Stimulated activated CD8-positive, alpha-beta memory T cell treated with anti-CD3 and anti-CD28 coated beads, Interleukin-15, amount 100 ng/mL, for 1 hour (primary cell): Measurements from ENCODE around the gene PLEKHA7.

Source experiments
- DNase-seq: peaks from one replicate; pipeline ENCODE4 v3.0.0-alpha.2; 2020; ENCODE audit warnings: low read depth

The PLEKHA7 gene

DNA sequence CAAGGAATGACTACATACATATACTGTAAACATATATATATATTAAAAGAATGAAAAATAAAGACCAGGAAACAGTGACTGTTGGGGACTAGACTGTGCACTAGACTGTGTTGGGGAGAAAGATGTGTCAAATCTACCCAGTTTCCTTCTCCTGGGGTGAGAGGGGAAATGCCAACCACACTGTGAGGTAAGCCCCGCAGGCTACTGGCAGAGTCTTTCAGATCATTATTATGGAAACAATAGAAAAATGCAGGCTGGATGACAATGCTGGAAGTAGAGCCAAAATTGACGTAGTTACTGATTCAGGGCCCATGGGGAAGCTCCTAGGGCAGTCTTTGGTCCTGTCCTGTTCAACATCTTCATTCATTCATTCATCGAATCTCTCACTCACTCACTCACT lies 174.4 kb downstream of the PLEKHA7 start:
- DNase-seq: no peak

DNA sequence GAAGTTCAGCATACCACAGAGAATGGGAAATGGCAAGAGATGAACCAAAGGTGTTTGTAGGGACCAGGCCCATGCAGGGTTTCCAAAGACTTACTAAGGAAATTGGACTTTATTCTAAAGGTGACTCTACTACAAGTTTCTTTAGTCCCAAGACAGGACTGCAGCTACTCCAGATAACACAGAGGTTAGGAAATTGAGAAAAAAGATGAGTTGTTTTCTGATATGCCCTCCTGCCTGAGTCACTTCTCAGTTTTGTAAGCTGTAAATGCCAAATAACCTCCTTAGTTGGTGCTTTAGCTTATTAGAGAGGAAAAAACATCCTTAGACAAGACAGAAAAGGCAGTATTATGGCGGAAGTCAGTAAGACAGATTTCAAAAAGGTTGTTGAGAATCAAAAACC lies 179.8 kb downstream of the PLEKHA7 start:
- no peak for DNase-seq

DNA sequence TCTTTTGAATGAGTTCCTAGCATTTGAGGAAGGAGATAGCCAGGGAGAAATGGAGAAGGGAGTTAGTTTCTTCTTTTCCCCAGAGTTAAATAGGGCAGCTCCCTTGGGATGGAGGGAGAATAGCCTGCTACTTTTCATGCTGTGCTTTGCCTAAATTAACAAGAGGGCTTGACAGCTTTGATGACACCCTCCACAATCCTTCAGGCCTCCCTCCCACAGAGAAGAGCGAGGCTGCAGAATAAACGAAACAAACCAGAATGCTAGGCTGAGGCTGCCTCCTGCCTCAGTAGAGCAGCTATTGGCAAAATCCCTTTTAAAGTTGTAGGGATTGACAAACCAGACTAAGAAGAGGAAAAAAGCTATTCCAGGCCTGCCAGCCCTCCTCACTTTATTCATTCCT lies 181.2 kb downstream of the PLEKHA7 start:
- DNase-seq: no peak

DNA sequence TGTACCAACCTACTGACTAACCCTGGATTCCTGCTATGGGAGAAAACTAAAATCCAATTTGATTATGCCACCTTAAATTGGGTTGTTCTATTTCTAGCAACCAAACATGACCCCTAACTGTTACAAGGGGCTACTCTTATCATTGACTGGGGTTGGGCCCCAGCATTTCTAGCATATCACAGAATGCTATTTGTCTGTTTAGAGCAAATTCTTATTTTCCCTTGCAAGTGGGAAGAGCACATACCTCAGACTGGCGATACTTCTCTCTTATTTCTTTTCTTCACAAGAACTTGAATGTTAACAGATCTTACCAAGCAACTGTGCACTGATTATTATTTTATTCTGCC lies 182.0 kb downstream of the PLEKHA7 start:
- no peak for DNase-seq

DNA sequence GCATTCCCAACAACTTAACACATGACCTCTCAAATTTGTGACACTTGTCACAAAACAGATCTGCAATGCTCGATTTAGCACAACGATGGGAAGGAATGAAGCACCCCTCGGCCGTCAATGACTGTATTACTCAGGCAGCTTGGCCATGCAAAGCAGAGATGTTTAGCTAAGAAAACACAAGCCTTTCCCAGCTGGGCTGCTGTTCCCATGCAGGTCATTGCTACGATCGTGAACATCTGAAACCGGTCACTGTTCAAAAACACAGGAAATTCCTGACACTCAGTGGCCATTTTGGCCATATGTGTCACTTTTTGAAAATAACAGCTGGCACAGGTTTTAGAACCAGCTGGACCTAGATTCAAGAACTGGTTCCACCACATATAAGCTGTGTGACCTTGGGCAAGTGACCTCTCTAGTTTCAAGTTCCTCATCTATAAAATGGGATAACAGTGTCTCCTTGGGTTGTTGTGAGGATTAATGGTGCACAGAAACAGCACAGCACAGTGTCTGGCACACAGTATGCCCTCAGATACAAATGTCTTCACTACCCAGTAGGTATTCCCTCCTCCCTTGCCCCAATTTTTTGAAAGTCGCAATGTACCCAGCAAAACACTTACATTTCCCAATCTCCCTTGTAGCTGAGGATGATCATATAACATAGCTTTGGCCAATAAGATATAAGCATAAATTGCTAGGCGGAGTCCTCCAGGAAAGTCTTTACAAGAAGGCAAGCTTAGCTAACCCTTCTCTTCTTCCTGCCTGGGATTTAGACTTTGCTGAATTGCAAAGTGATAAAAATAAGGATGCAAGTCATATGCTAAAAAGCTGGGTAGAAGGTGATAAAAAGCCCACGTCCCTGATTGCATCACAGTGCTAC lies 182.7 kb downstream of the PLEKHA7 start:
- no peak for DNase-seq

DNA sequence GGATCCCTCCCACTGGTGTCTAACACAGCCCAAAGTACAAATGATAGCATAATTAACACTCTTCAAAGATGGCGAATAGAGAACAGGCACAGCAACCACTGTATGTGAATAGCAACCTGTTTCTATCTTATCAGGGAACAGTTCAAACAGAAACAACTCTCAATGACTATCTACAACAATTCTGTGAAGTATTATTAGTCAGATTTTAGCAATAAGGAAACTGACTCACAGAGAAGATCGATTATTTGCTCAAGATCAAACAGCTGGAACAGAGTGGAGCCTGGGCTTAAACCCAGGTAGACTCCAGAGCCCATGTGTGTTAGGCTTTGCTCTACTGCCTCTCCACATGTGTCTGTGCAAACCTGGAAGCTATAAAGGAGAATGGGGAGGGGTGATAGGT lies 187.1 kb downstream of the PLEKHA7 start:
- DNase-seq: no peak

DNA sequence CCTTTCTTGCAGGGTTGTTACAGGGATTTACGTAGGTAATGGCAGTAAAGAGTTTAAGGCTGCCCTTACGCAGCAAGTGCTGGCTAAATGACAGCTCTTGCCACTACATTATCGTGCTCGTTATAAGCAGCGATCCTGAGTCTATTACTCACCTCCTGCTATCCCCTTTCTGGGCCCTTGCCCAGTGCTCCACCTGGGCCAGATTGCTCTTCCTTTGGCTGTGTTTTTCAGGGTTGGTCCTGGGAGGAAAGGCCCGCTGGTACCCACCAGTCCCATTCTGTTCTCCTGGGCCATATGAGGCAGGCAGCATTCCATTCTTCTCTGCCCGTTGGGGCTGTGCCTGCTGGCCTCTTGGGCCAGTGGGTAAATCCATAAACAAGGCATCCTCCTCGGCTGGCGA lies 188.2 kb downstream of the PLEKHA7 start:
- no peak for DNase-seq

DNA sequence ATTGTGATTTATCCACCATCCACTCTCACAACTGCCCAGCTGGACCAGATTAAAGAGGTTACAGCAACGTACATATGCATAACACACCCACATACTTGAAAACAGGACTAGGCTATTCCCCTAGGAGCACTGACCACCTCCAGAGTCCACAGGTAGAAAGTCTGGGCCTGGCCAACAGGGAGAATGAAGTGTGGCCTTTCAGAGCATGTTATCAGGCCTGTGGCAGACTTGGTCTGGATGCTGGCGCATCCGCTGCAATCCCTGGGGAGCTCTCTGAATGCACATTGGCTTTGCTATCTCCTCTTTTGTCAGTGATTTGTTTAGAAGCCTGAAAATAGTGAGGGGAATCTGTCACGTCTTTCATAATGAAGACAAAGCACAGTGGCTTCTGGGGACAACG lies 189.1 kb downstream of the PLEKHA7 start:
- no peak for DNase-seq

DNA sequence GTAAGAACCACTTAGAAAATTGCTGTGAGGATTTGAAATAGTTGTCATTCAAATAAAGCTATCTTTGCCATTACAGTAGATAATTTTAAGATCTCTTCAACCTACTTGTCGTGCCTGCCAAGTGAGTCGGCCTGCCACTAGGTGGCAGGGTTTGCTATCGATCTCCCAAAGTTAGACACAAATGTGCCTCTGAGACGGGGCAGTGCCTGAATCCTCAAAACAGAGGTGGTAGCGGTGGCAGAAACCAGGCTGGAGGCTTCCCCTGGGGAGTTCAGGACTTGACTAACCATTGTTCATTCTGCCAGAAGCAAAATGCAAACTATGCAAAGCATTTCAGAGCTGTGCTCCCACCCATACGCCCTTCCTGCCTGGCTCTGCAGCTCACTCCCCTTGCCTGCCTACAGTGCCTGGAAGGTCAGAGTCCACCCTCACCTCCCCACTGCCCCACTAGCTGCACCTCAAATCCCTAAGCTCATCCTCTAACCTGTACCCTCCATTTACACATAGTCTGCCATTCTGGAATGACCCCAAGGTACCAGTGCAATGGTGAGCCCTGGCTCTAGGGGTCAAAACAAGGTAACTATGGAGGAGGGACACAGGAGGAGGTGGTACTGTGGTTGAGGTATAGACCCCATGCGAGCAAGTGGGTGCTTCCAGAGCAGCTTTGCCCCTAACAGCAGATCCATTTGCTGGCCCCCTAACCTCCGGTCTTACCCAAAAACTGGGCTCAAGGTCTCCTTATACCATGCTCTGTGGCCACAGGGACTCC lies 193.7 kb downstream of the PLEKHA7 start:
- DNase-seq: peak; percentile 30

DNA sequence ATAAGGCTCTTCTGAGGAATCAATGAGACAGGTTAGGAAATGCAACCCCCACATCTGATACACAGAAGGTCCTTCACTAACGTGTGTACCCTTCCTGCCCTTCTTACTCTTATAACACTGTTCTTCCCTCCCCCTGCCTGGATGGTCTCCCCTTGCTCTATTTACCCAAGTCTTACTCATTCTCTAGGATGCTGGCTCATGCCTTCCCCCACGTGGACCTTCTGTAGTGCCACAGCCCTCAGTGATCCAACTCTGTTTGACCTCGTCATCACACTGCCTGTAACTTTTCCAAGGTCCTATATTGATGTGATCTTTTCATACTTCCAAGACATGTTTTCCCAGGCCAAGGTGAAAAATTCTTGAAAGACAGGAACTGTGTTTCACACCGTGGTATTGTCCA lies 195.9 kb downstream of the PLEKHA7 start:
- DNase-seq: no peak

DNA sequence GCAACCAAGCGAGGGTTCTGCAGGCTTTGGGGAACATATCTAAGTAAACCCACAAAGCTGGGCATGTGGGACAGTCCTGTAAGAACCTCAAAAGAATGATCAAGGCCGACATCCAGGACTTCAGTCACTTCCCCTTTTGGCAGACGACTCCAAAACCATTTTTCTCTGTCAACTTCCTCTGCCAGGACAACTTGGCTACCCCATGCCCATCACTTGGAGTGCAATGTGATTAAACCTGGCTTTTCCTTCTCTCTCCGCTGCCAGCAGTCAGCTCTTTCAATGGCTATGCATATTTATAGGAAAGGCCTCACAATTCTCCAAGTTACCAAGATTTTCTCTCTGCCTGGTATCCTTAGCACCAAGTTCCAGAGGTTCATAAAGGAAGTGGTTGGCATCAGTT lies 196.9 kb downstream of the PLEKHA7 start:
- no peak for DNase-seq

DNA sequence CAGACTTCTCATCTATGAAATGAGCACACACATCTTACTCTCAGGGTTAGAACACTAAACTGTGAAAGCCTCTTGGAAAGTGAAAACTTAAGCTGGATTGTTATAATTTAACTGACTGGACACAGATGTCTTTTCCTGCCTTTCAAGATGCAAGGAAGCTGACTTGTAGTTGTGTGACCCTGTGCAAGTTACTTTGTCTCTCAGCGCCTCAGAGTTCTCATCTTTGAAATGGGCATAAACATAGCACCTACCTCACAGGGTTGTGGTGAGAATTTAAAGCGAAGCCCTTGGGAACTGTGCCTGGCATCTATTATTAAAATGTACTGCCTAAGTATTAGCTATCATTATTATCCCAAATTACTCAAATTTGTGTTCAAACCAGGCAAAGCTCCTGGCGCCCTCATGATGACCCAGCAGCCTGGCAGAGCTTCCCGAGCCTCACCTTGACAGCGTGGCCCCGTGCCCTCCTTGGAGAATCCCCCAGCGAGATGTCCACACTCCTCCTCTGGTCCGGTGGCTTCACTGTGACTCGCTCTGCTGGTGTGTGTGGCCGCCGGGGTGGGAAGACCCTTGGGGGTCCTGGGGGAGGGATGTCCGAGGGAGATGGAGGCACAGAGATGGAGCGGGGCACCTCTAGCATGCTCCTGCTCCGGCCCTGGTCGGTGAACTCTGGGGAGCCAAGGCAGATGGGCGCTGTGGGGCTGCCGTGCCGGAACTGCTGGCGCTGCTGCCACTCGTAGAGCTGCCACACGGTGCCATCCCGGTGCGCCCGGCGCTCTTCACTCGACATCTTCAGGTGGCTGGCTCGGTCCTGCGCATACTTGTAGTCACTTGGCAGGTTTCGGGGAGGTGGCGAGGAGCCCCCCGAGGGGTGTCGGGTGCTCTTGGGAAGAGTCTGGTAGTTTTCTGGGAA lies 197.6 kb downstream of the PLEKHA7 start:
- no peak for DNase-seq

DNA sequence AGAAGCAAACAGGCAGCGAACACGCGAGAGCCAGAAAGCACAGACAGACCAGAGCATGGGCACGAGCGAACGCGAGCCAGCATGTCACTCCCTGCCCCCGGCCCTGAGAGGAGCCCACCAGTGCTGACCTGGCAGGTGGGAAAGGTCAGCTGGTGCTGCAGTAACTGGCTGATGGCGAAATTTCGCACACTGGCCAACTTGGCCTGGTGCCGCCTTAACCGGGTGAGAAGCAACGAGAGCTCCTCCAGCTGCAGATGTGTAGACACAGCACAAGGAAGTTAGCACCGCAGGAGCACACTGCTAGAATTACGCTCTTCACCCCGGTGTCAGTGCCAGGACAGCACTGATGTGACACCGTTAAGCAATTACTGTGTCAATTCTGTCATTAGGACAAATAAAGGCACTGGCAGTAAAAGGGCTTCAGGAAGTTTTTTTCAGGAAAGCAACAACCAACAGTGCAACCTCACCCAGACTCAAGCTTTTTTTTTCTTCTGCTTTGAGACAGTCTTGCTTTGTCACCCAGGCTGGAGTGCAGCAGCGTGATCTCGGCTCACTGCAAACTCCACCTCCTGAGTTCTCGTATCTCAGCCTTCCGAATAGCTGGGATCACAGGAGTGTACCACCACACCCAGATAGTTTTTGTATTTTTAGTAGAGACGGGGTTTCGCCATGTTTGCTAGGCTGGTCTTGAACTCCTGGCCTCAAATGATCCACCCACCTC lies 199.0 kb downstream of the PLEKHA7 start:
- DNase-seq: no peak

DNA sequence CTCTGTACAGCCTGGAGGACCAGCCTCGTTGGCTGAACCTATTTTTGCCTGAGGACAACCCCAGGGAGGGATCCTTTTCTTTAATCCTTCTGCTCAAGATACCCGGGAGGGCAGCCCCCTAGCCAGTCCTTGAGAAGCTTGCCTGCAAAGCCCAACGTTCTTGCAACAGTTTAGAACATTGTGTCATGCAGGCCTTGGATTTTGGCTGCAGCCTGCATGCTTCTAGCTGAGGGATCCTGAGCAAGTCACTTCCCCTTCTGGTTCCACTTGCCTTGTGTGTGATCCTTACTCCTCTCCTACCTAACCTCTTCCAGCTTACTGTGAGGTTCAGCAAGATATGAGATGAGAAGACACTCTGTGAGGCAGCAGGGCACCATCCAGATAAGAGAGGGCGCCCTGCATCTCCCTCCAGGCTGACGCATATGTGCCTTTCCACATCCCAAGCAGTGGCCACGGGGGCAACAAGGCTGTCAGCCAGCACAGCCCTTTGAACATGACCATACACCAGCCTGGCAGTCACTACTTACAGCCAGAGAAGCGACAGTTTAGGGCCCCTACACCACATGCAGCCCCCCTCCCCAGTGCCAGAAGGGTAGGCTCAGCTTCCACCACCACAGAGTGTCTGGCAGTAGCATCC lies 199.7 kb downstream of the PLEKHA7 start:
- no peak for DNase-seq

DNA sequence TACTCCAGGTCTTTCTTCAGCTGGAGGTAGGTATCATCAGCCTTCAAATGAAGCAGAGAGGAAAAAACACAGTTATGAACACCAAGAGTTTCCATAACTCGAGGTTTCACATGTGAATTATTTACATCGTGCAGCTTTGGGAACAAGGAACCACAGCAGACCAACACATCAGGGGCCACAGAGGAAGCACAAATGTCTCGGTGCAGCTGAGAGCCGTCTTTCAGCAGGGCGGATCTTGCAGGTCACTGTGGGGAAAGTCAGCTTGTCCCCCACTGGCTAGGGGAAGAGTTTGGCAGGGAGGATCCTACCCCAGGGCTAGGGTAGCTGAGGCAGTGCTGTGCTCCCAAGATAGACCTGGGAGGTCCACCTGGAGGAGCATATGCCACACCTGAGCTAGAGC lies 201.1 kb downstream of the PLEKHA7 start:
- no peak for DNase-seq

DNA sequence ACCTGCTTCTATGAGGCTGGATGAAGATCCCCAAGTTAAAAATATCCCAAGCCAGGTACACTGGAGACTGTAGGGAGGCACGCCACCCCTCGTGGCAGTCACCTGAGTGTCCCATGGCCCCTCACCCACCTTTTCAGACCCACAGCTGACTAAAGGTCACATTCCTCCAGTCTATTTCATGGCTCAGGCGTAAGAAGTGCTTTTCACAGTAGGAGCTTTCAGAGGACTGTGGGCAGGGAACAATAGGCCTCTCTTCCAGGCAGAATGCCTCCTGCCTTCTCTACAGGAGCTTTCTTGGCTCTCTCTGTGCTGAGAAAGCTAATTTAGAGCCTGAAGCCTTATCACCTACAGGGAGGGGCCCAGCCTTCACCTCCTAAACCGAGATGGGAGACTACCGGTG lies 201.9 kb downstream of the PLEKHA7 start:
- DNase-seq: no peak

DNA sequence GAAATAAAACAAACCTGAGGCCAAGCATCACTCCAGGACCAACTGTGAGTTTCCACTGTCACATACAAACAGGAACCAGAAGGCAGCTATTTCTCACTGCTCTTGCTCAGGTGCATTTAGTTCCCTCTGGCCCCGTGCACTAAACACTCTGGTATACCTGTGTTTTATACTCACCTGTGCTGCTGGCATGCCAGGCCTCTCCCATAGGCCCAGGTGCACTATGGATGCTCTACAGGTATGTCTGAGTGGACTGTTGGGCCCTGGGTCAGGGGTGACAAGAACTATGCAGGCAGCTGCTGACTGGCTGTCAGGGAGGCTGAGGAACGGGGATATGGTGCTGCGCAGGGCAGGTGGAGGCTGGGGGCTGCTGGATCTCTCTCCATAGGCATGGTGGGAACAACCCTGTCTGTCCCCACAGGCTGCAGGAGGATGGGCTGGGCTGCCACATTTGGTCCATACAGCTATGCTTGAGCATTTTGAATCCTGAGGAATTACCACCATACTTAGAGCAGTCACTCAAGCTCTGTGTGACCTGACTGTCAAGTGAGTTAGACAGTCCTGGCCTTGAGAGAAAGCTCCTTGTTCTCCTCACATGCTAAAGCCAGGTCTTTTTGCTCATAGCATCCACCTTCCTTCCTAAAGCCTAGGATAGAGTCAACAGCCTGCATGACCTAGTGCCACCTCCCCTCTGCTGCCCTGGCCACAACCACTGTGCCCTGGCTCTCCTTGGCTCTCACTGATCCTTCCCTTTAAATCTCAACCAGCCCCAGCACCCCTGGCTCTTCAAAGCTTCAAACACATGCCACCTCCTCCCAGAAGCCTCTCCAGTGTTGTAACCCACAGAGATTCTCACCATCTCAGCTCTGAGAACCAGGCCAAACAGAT lies 202.8 kb downstream of the PLEKHA7 start:
- no peak for DNase-seq

DNA sequence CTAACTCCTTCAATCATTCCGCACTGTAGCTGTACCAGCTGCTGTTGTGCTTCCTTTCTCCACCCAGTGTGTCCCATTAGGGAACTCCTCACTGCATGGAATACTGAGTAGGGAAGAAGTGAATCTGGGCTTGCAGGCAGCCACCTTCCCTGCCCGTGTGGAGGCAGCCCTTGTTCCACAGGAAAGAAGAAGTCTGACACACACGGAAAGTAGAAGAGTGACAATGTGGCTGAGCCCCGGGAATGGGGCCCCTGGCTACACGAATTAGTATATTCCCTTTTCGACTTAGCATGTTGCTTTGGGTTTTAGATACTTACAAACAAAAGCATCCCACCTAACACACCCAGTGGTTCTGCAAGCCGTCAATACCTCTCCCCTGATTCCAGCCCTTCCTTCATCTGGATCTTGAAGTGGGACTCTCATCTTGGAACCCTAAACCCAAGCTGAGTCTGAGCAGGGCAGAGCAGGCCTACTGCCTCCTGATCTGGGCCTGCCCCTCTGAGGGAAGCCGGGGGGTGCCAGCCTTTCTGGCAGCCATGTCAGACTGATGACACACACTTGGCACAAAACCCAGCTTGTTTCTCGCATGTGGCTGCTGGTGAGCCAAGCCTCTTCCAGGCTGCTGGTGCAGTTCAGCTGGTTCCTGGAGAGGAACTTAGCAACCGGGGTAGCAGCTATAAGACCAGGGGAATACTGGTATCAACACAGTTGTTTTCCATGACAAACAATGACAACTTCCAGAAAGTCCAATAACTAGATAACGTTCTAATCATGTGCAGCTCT lies 204.1 kb downstream of the PLEKHA7 start:
- DNase-seq: no peak

DNA sequence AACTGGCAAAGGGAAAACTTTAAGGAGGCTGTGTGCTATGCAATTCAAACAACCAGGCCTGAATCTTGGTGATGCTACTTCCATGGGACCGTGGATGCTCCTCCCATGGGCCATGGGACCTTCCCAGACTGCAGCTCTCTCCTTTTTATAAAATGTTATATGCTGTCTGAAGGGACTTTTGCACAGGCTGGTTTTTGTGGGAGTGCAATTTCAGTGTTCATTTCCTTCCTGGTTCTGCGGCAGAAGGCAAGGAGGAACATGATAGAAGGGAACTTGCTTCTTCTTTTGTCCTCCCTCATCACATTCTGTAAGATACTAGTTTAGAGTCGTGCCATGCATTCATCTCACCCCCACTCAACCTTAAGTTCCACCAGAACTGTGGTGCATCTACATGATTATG lies 206.9 kb downstream of the PLEKHA7 start:
- DNase-seq: no peak

DNA sequence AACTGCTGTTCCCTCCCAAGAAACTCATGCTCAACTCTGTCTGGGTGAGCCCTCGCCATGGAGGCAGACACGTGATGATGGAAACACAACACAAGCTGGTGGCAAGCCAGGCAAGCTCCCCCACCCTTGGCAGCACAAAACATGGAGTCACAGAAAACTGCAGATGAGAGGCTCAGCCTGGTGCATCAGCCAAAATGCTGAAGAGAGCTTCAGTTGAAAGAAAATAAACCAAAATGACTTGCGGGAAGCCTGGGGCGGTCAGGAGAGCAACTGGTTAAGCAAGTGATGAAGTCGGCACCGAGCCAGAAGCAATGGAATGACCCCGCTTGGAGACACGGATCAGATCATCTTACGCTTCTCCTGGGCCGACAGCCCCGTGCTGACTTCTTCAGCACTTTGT lies 207.4 kb downstream of the PLEKHA7 start:
- DNase-seq: no peak
